NOMO-1 treated with dmso at 0.1 percent for 144 hours (cell line): ENCODE measurements around the gene ACE.
"Not testable (repeated sequence)": the region's sequence is repeated elsewhere in the genome, so short reads cannot be mapped to it uniquely, and the experiment has no call there.

Source experiments
- DNase-seq: peaks from one replicate; lab custom pipeline; 2025; ENCODE audit not compliant: unreplicated experiment; lab: John Stamatoyannopoulos, UW

ACE gene

DNA sequence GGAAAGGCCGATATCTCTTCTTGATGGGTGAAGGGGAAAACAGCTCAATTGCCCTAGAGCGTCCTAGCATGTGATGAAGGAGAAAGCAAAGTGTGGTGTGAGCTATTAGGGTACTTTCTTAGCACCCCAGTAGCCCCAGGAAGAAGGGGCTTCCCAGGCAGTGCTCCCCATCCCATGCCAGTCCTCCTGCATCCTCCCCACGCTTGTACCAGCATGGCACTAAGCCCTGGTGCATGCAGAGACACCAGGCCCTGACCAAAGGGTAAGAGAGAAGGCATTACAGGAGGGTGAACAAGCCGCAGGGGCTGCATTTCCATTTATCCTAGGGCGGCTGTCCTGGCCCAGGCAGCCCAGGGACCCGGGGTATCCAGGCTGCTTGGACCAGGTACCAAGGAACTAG, 33.8 kb upstream of the ACE start:
- DNase-seq = no peak

DNA sequence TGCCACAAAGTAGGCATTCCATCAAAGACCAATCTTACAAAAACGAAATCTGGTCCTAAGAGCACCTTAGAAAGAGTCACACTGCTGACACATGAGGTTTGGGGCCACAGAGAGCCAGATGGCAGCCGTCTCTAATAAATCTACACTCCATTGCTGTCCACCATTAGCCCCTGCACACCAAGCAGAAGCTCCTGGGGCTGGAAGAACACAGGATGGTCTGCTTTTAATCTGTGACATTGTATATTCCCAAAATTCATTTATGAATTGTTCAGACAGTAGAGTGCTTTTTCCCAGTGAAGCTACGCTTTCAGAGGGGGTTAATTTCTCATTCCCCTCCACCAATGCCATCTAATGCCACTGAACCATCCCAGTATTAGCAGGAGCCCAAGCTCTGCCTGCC, 32.4 kb upstream of the ACE start:
- DNase-seq = no peak

GRCh38 chr17:63445065-63445464, 31.8 kb upstream of the ACE start:
- no peak for DNase-seq

DNA sequence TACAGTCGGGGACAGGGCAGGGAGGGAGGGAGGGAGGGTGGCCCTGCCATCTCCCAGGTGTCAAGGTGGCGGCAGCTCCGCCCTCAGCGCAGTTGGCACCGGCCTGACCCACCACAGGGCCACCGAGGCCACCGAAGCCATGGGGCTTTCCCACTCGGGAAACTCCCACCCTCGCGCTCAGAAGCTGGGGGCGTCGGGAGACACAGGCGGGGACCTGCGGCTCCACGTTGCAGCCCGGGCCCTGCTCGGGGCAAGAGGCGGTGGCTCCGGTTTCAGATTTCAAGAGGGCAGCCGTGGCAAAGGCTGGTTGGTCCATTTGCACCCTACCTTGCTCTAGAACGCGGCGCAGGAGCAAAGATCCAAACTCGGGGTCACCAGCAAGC, 31.3 kb upstream of the ACE start:
- DNase-seq = no peak

DNA sequence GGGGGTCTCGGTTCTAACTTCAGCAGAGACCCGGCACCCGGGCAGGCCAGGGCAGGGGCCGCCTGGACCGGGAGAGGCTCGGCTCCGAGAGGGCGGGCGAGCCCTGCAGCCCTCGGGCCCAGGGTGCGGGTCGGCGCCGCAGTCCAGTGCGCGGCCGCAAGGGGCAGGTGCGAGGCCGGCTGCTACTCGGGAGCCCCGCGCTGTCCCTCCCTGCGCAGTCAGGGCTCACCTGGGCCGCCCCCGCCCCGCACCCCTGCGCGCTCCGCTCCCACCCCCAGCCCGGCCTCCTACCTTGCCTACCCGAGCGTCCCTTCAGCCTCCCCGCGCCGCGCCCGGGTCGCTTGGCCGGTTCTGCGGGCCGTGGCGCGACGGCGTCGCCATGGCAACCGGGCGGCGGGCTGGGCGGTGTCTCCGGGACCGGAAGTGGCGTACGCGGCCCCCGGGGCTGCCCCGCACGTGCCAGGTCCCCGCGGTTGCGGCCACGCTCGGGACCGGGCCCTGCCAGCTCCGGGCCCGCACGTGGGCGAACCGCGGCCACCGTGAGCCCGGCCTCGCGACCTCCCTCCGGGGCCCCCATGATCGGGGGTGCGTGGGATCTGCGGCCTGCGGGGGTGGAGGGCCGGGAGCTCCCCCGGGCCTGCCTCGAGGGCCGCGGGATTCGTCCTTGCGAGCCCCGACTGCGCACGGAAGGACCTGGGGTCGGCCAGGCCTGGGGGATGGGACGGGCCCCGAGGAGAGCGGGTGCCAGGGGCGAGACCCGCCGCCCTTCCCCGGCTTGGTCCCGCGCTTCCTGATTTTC, 30.7 kb upstream of the ACE start, which contains the start of gene CYB561:
CYB561 (minus strand) TSS at position 353 of the 799 bp plus-strand sequence. CDS start 8,759 bp downstream, outside the sequence.
- DNase-seq = peak; percentile 28

DNA sequence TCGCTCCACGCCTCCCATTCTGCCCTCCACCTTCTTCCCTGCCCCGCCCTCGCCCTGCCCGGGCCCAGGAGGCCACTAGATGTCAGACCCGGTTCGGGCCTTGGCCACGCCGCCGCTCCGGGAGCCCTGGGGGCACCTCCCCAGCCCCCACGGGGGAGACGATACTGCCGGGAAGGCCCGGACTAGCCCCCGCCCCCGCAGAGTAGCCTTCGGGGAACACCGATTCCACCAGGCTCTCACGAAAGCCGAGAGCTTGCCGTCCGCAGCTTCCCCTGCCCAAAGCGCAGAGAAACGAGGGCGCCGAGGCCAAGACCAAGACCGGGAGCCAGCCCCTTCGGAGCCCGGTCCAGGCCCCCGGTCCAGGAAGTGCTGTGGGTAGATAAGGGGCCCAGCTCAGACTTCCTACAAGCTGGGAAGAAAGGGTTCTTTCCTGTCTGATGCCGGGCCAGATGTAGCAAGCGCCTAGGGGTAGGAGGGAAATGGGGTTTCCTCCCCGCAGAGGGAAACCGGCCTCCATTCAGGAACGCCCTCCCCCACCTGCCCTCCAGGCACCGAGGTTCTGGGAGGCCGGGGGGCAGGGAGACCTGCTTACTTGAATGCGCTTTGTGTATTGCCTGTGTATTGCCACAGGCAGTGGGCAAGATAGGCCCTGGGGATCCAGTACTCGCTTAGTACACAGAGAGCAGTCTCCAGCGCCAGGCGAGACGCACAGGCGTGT, 29.9 kb upstream of the ACE start:
- DNase-seq = peak; percentile 46

- DNase-seq = no peak
These were observed 29.3 kb upstream of the ACE start for GRCh38 chr17:63447471-63448009.

DNA sequence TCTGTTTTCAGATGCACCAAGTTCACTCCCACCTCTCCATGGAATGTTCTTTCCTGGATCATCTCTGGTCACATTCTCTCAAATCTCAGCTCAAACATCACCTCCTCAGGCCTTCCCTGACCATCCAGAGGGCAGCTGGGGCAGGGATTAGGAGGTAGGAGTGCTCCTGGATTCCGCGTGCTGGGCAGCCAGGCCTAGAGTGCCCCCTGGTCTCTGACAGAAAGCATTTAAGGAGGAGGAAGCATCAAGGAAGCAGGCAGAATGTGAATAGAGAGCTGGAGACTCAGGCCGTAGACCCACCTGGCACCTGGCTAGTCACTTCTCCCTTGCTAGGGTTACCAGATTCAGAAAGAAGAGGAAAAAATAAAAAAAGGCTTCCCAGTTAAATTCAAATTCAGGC, 28.2 kb upstream of the ACE start:
- DNase-seq = no peak

DNA sequence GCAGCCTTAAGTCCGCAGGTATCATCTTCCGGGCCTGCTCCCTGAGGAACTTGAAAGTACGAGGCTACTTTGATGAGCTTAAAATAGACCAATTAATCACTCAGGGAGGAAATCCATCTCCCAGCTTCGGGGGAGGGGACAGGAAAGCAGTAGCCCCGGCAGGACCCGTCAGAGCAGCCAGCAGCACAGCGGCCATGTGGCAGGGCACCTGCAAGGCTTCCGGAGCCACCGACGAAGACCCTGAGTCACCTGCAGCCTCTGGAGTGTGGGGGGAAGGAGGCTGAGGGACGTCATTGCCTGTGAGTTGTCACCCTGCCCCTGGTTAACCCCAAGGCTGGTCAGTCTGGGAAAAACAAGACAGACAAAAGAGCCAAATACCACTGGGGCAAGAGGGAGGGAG, 26.3 kb upstream of the ACE start:
- peak; percentile 8 for DNase-seq

DNA sequence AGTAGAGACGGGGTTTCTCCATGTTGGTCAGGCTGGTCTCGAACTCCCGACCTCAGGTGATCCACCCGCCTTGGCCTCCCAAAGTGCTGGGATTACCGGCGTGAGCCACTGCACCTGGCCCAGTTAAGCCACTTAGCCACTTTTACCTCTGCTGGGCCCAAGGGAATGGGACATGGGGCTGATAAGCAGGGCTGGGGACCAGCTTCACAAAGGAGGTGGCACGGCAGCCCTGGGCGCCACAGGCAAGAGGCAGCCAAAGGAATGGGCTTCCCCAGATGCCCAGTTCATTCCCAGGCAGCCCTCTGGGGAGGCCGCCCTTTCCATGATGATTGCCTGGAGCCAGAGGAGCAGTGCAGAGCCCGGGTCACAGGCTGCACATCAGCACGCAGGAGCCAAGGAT, 25.7 kb upstream of the ACE start:
- no peak for DNase-seq

GRCh38 chr17:63452046-63452961, 24.6 kb upstream of the ACE start:
- DNase-seq = no peak

GRCh38 chr17:63452962-63453551, 23.8 kb upstream of the ACE start:
- DNase-seq = no peak

DNA sequence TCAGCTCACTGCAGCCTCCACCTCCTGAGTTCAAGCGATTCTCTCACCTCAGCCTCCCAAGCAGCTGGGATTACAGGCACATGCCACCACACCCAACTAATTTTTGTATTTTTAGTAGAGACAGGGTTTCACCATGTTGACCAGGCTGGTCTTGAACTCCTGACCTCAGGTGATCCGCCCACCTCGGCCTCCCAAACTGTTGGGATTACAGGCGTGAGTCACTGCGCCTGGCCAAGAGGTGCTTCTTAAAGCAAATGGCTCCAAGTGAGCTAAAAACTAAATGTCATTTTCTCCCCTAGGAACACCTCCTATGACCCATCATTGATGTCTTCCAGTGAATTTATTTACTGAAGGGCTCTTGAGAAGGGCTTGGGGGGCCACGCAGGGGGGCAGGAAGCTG, 22.5 kb upstream of the ACE start:
- DNase-seq = not testable (repeated sequence)

- no peak for DNase-seq
These were observed 21.9 kb upstream of the ACE start for GRCh38 chr17:63454915-63455314.

DNA sequence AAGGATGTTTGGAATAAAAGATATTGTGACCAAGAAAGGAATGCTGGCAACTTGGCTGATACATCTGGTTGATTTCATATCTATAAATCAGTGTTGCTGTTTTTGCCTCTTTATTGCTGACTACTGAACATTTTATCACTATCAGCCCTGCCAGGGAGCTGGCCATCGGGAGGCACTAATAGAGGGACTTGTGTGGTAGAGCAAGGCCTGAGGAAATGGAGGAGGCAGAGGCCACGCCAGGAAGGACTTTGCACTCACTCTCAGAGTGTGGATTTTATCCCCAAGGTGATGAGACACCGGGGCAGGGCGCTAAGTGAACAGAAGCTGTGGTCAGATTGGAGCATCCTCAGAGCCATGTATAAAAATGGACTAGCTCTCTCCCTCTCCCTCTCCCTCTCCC, 21.4 kb upstream of the ACE start:
- DNase-seq = no peak

DNA sequence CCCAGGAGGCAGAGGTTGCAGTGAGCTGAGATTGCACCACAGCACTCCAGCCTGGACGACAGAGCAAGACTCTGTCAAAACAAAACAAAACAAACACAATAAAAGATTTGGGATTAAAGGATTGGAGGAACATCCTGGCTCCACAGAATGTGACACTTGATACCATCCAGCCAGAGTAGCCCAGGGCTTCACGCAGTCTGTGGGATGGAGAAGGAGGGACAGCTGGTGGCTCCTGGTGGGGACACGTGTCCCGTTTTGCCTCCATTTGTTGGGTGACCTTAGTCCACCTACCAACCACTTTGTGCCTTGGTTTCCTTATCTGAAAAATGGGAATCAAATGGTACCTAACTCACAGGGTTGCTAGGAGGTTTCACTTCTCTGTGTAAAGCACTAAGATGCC, 18.4 kb upstream of the ACE start:
- DNase-seq = no peak

DNA sequence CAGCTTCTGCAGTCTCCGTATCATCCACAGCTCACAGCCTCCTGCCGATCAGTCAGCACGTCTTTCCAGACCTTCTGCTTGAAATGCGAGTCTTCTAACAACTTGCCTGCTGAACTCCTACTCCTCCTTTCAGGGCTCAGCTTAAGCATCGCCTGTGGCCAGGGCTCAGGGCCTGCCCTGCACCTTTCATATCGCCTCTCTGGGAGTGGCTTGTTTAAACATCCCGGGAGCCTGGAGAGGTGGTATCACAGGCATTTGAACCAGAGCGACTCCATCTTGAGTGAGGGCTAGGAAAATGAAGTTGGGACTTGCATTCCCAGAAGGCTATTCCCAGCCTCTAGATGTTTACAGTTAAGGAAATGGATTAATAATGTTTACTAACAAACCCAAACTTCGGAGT, 16.8 kb upstream of the ACE start:
- no peak for DNase-seq

GRCh38 chr17:63463771-63464170, 13.1 kb upstream of the ACE start:
- no peak for DNase-seq

GRCh38 chr17:63464691-63465236, 12.1 kb upstream of the ACE start:
- peak; percentile 79 for DNase-seq

DNA sequence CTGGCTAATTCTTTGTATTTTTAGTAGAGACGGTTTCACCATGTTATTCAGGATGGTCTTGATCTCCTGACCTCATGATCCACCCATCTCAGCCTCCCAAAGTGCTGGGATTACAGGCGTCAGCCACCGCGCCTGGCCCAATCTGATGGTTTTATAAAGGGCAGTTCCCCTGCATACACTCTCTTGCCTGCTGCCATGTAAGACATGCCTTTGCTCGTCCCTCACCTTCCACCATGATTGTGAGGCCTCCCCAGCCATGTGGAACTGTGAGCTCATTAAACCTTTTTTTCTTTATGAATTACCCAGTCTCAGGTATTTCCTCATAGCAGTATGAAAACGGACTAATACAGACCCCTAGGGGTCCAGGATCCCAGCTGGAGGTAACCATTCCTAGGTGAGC, 8.8 kb upstream of the ACE start:
- DNase-seq = not testable (repeated sequence)

DNA sequence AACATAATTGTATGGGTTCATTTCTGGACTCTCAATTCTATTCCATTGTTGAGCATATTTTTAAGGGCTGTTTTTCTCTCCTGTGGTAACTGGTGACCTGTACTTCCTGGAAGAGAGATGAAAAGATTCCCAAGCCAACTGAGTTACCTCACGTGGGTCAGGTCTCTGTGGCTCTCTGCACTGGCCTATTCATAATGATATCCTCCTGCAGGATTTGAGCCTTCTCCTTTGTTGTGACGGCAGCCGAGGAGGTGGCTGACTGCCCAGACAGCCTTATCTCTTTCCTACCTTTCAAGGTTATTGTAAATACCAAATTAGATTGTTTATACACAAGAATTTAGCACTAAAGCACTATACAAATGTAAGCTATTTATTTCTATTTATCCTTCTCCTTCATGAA, 2.7 kb upstream of the ACE start:
- DNase-seq = no peak
